H1 (cell line): ENCODE data around the gene TRIM45. TPM values are rescaled to one million over a fixed set of nuclear protein-coding genes. Genes with fewer than 3 reads are reported as not detected.

Source experiments
- CTCF ChIA-PET: fragments of 300-600 bp; sonication (Branson Sonifier 250); formaldehyde crosslinking; loops from one replicate; lab custom pipeline; 2021; ENCODE audit not compliant: partially characterized antibody; lab: Charles Lee
- POLR2A ChIA-PET: fragments of 300-600 bp; sonication (Branson Sonifier 250); formaldehyde crosslinking; loops from one replicate; lab custom pipeline; 2021; ENCODE audit warnings: inconsistent platforms; ENCODE audit not compliant: partially characterized antibody; lab: Charles Lee
- DNase-seq, 2 experiments: peaks; one replicate each; pipeline versions ENCODE4 v3.0.0 to v3.0.0-alpha.2; 2010 to 2022; ENCODE audit warnings: low spot score in 2 of 2, low read depth in 1 of 2, mixed read lengths in 1 of 2
- FAIRE-seq: peaks from 2 replicates; lab custom pipeline; 2011; peaks lifted over from hg19 to GRCh38; lab: Jason Lieb, UNC
- H2AFZ ChIP-seq: 2 replicates; pipeline ENCODE4 v1.8.1; 2012; ENCODE audit warnings: low read length, inconsistent platforms
- H2AK5ac ChIP-seq: 2 replicates; pipeline ENCODE4 v1.6.1; 2013; ENCODE audit warnings: low read depth, low read length
- H2BK120ac ChIP-seq: replicated peaks from 2 replicates; pipeline ENCODE3; 2013; ENCODE audit warnings: low read depth, low read length, inconsistent platforms
- H2BK12ac ChIP-seq: 2 replicates; pipeline ENCODE4 v1.6.1; 2013; ENCODE audit warnings: low read depth, low read length
- H2BK15ac ChIP-seq: 2 replicates; pipeline ENCODE4 v1.6.1; 2013; ENCODE audit warnings: low read length
- H2BK20ac ChIP-seq: 2 replicates; pipeline ENCODE4 v1.6.1; 2013; ENCODE audit warnings: low read length
- H2BK5ac ChIP-seq: 2 replicates; pipeline ENCODE4 v1.6.1; 2013; ENCODE audit warnings: low read depth, low read length
- H3K14ac ChIP-seq: 2 replicates; pipeline ENCODE4 v1.6.1; 2013; ENCODE audit warnings: inconsistent platforms; ENCODE audit not compliant: insufficient read length
- H3K18ac ChIP-seq: 2 replicates; pipeline ENCODE4 v1.6.1; 2013; ENCODE audit warnings: low read length; ENCODE audit errors: extremely low read depth
- H3K23ac ChIP-seq: 2 replicates; pipeline ENCODE4 v1.6.1; 2013; ENCODE audit warnings: inconsistent platforms; ENCODE audit not compliant: insufficient read length
- H3K23me2 ChIP-seq: 2 replicates; pipeline ENCODE4 v1.6.1; 2013; ENCODE audit warnings: low read depth, low read length
- H3K27ac ChIP-seq: 2 replicates; pipeline ENCODE4 v1.6.1; 2011; ENCODE audit warnings: low read depth, low read length, inconsistent platforms
- H3K27me3 ChIP-seq, 4 experiments: replicated peaks in 1 of 4; 1 replicate in 1 of 4; 2 replicates in 3 of 4; pipeline versions ENCODE4 v1.6.1 to v1.8.1; 2011 to 2013; ENCODE audit warnings: low read length in 3 of 4, mild to moderate bottlenecking in 3 of 4, inconsistent platforms in 2 of 4, mixed read lengths in 2 of 4, moderate library complexity in 1 of 4; ENCODE audit not compliant: control insufficient read depth in 3 of 4, insufficient read depth in 3 of 4; ENCODE audit errors: extremely low read depth in 1 of 4
- H3K36me3 ChIP-seq, 4 experiments: 2 replicates each; pipeline versions ENCODE4 v1.6.1 to v1.8.1; 2011 to 2013; ENCODE audit warnings: mild to moderate bottlenecking in 4 of 4, low read length in 3 of 4, moderate library complexity in 2 of 4, control low read depth in 1 of 4, inconsistent platforms in 1 of 4; ENCODE audit not compliant: insufficient read depth in 4 of 4, control insufficient read depth in 2 of 4
- H3K4ac ChIP-seq: replicated peaks from 2 replicates; pipeline ENCODE3; 2013; ENCODE audit warnings: low read length, low read depth, mixed read lengths, inconsistent platforms; ENCODE audit not compliant: insufficient read length
- H3K4me1 ChIP-seq, 4 experiments: replicated peaks in 1 of 4; 1 replicate in 1 of 4; 2 replicates in 3 of 4; pipeline versions ENCODE4 v1.6.1 to v1.8.1; 2011 to 2013; ENCODE audit warnings: low read length in 3 of 4, inconsistent platforms in 2 of 4, mixed read lengths in 1 of 4; ENCODE audit not compliant: insufficient read depth in 4 of 4, control insufficient read depth in 3 of 4
- H3K4me2 ChIP-seq, 2 experiments: 2 replicates each; pipeline versions ENCODE4 v1.6.1 to v1.8.1; 2011 to 2013; ENCODE audit warnings: low read depth in 2 of 2, low read length in 2 of 2, control low read depth in 1 of 2, inconsistent platforms in 1 of 2, mild to moderate bottlenecking in 1 of 2; ENCODE audit not compliant: insufficient read depth in 1 of 2
- H3K4me3 ChIP-seq, 4 experiments: fragments of 200-600, 300-600 bp in 1 of 4; sonication (generic), shearing (Covaris generic), sonication (Bioruptor Twin) in 1 of 4; 2 replicates each; pipeline versions ENCODE4 v1.5.1 to v1.8.1; 2011 to 2016; ENCODE audit warnings: low read length in 4 of 4, low read depth in 3 of 4, control low read depth in 2 of 4, inconsistent platforms in 2 of 4, mild to moderate bottlenecking in 2 of 4, mixed read lengths in 1 of 4, moderate library complexity in 1 of 4; ENCODE audit not compliant: insufficient read depth in 2 of 4; ENCODE audit errors: extremely low read depth in 1 of 4
- H3K56ac ChIP-seq: replicated peaks from 2 replicates; pipeline ENCODE3; 2013; ENCODE audit warnings: low read depth, mild to moderate bottlenecking, mixed read lengths, low read length, inconsistent platforms; ENCODE audit not compliant: insufficient read length
- H3K79me1 ChIP-seq: 2 replicates; pipeline ENCODE4 v1.6.1; 2013; ENCODE audit warnings: low read depth, low read length, control low read depth
- H3K79me2 ChIP-seq, 2 experiments: 2 replicates each; pipeline versions ENCODE4 v1.6.1 to v1.8.1; 2012 to 2013; ENCODE audit warnings: low read length in 2 of 2, mild to moderate bottlenecking in 2 of 2, inconsistent platforms in 1 of 2; ENCODE audit not compliant: insufficient read depth in 2 of 2, control insufficient read depth in 1 of 2
- H3K9ac ChIP-seq, 4 experiments: replicated peaks in 1 of 4; 1 replicate in 1 of 4; 2 replicates in 3 of 4; pipeline versions ENCODE4 v1.6.1 to v1.8.1; 2011 to 2013; ENCODE audit warnings: low read depth in 3 of 4, low read length in 3 of 4, control low read depth in 2 of 4, mild to moderate bottlenecking in 2 of 4, moderate library complexity in 2 of 4, inconsistent platforms in 1 of 4; ENCODE audit errors: extremely low read depth in 1 of 4
- H3K9me3 ChIP-seq, 2 experiments: 2 replicates each; pipeline versions ENCODE4 v1.6.1 to v1.8.1; 2012 to 2013; ENCODE audit warnings: mild to moderate bottlenecking in 2 of 2, moderate library complexity in 2 of 2, control low read depth in 1 of 2, inconsistent platforms in 1 of 2, low read depth in 1 of 2, low read length in 1 of 2, mixed read lengths in 1 of 2; ENCODE audit not compliant: insufficient read depth in 2 of 2
- H4K20me1 ChIP-seq, 2 experiments: replicated peaks in 1 of 2; 2 replicates each; pipeline versions ENCODE3 to v1.8.1; 2011 to 2013; ENCODE audit warnings: inconsistent platforms in 2 of 2, low read length in 2 of 2, mild to moderate bottlenecking in 1 of 2; ENCODE audit not compliant: insufficient read depth in 2 of 2, control insufficient read depth in 1 of 2
- H4K5ac ChIP-seq: 2 replicates; pipeline ENCODE4 v1.6.1; 2013; ENCODE audit warnings: low read length, low read depth, mixed read lengths, inconsistent platforms; ENCODE audit not compliant: insufficient read length
- H4K8ac ChIP-seq: 2 replicates; pipeline ENCODE4 v1.8.0; 2013; ENCODE audit warnings: mild to moderate bottlenecking, moderate library complexity, low read length, inconsistent platforms; ENCODE audit not compliant: insufficient read depth; ENCODE audit errors: extremely low read depth
- H4K91ac ChIP-seq: replicated peaks from 2 replicates; pipeline ENCODE3; 2013; ENCODE audit warnings: low read length, mixed read lengths, inconsistent platforms; ENCODE audit not compliant: insufficient read length
- ASH2L ChIP-seq: fragments of 200-600, 300-600 bp; sonication (generic); IDR thresholded peaks from one replicate; pipeline ENCODE4 v1.7.1; 2017; ENCODE audit warnings: low read length
- GTF2F1 ChIP-seq: IDR thresholded peaks from 2 replicates; pipeline ENCODE4 v1.6.1; 2012; ENCODE audit warnings: low read depth, low read length, improper control_type of control experiment, borderline replicate concordance
- KDM4A ChIP-seq: IDR thresholded peaks from one replicate; pipeline ENCODE4 v1.7.1; 2012; ENCODE audit warnings: low read depth, mild to moderate bottlenecking, moderate library complexity, low read length, inconsistent platforms; ENCODE audit not compliant: severe bottlenecking
- MAFK ChIP-seq: IDR thresholded peaks from 2 replicates; pipeline ENCODE4 v1.6.1; 2012; ENCODE audit warnings: low read depth, mild to moderate bottlenecking, improper control_type of control experiment, low read length
- NANOG ChIP-seq: IDR thresholded peaks from 2 replicates; pipeline ENCODE4 v1.6.1; 2011; ENCODE audit warnings: low read length, low read depth, mild to moderate bottlenecking, inconsistent platforms; ENCODE audit not compliant: insufficient read depth, poor library complexity, severe bottlenecking
- SP2 ChIP-seq: IDR thresholded peaks from 2 replicates; pipeline ENCODE4 v1.6.1; 2012; ENCODE audit warnings: mild to moderate bottlenecking, low read length, inconsistent platforms
- TAF7 ChIP-seq: optimal IDR thresholded peaks from 2 replicates; pipeline ENCODE3; 2011; ENCODE audit warnings: low read depth, mild to moderate bottlenecking, inconsistent platforms, low read length, moderate library complexity, borderline replicate concordance
- polyA plus RNA-seq, 7 experiments: library from polyadenylated mRNA; depleted of rRNA in 3 of 7; stranded (reverse) in 5 of 7; unstranded in 2 of 7; fragments of >200 nt in 5 of 7; fragments of 200-250 nt in 2 of 7; gene quantifications; 1 replicate in 5 of 7; 2 replicates in 1 of 7; 4 replicates in 1 of 7; pipeline versions ENCODE4 v1.2.1 to v1.2.3, GENCODE V29; 2011 to 2013; ENCODE audit warnings: missing spikeins in 2 of 7, mixed read lengths in 2 of 7
- total RNA-seq: library from RNA; stranded (reverse); fragmentation: NEBNext Ultra II Directional; extraction: Animal tissue kit (Norgen Biotek cat#: 25700); gene quantifications from 2 replicates; pipeline ENCODE4 v1.2.1, GENCODE V29; 2021
- TF ChIP-seq, protein P1 (sequence below), 3 experiments: IDR thresholded peaks; 1 replicate in 2 of 3; 2 replicates in 1 of 3; pipeline versions ENCODE4 v1.5.1 to v1.6.1; 2011; ENCODE audit warnings: low read length in 3 of 3, mild to moderate bottlenecking in 3 of 3, inconsistent platforms in 2 of 3, low read depth in 1 of 3, moderate library complexity in 1 of 3; ENCODE audit not compliant: insufficient read depth in 1 of 3; ENCODE audit errors: control extremely low read depth in 1 of 3

The TRIM45 gene
- total and polyA plus RNA-seq, 2 of the 8 experiments (the other 6 are each of a cell fraction or from before 2014, with no cell fraction given), result 13.7 to 16.7 TPM

DNA sequence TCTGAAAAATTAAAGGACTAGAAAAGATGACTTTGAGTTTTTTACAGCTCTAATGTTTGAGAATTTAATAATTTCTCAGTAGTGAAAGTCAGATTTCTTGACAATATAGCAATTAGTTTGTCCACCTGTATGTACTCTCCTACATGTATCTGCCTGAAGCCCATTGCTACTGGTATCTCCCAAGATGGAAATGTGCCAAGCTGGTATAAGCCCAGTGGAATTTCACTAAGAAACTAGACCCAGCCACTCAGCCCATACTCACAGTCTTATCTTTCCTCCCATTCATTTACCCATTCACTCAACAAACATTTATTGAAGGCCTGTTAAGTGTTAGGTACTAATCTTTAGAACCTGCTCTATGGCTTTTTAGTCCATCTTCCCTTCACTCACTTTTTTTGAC is 21.6 kb upstream of the TRIM45 start:
- no peak overlapping the region for H3K4me3 ChIP-seq
- no peak overlapping the region for H3K56ac ChIP-seq
- no peak overlapping the region for H2AK5ac ChIP-seq
- no peak overlapping the region for H3K4me2 ChIP-seq
- H2BK15ac ChIP-seq, result no peak overlapping the region
- H3K79me2 ChIP-seq, result no peaks in the 10 kb centered on the region
- POLR2A ChIA-PET, result no interaction called here
- CTCF ChIA-PET, result interaction anchor here (0.9 to 1.3 kb wide), 2 partner anchors 15 to 40 kb away, joined by 4 to 6 read pairs; no protein-coding TSS in a partner anchor
- H3K18ac ChIP-seq, result no peak overlapping the region
- no peak for TF ChIP-seq NANOG
- TF ChIP-seq MAFK, result no peak
- no peak for TF ChIP-seq TAF7
- TF ChIP-seq KDM4A, result no peak
- no peak for TF ChIP-seq GTF2F1
- no peak for TF ChIP-seq ASH2L
- TF ChIP-seq, protein P1, sequence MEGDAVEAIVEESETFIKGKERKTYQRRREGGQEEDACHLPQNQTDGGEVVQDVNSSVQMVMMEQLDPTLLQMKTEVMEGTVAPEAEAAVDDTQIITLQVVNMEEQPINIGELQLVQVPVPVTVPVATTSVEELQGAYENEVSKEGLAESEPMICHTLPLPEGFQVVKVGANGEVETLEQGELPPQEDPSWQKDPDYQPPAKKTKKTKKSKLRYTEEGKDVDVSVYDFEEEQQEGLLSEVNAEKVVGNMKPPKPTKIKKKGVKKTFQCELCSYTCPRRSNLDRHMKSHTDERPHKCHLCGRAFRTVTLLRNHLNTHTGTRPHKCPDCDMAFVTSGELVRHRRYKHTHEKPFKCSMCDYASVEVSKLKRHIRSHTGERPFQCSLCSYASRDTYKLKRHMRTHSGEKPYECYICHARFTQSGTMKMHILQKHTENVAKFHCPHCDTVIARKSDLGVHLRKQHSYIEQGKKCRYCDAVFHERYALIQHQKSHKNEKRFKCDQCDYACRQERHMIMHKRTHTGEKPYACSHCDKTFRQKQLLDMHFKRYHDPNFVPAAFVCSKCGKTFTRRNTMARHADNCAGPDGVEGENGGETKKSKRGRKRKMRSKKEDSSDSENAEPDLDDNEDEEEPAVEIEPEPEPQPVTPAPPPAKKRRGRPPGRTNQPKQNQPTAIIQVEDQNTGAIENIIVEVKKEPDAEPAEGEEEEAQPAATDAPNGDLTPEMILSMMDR (IDR thresholded peaks at IDR 0.05; ENCODE audit: control extremely low read depth in 1 of 3, insufficient read depth in 1 of 3, low read depth in 1 of 3, low read length in 3 of 3), result no peak
- TF ChIP-seq SP2, result no peak
- H3K27ac ChIP-seq, result no peak overlapping the region
- H2BK5ac ChIP-seq, result no peak overlapping the region
- no peak overlapping the region for H2BK12ac ChIP-seq
- H3K23ac ChIP-seq, result no peak overlapping the region
- H4K20me1 ChIP-seq, result no peaks in the 10 kb centered on the region
- H4K5ac ChIP-seq, result no peak overlapping the region
- H3K79me1 ChIP-seq, result no peaks in the 10 kb centered on the region
- no peaks in the 10 kb centered on the region for H3K27me3 ChIP-seq
- no peaks in the 10 kb centered on the region for H3K23me2 ChIP-seq
- H4K8ac ChIP-seq, result no peak overlapping the region
- DNase-seq (no peak), FAIRE-seq (no peak)
- no peak overlapping the region for H3K14ac ChIP-seq
- no peak overlapping the region for H2AFZ ChIP-seq
- H3K4me1 ChIP-seq, result peaks cover 0 to 6% (median 0%) of the 10 kb centered on the region in 4 experiments; a peak in 1 of 7 replicates
- no peaks in the 10 kb centered on the region for H3K9me3 ChIP-seq
- no peak overlapping the region for H4K91ac ChIP-seq
- no peak overlapping the region for H2BK120ac ChIP-seq
- no peaks in the 10 kb centered on the region for H3K36me3 ChIP-seq
- H2BK20ac ChIP-seq, result no peak overlapping the region
- no peak overlapping the region for H3K4ac ChIP-seq
- no peak overlapping the region for H3K9ac ChIP-seq
